WTC11 (cell line): ENCODE results near the gene ALOXE3. TPM values are rescaled to one million over a fixed set of nuclear protein-coding genes. Genes with fewer than 3 reads are reported as not detected.
A peak's percentile ranks its signal among the peaks of the same experiment; 100 is the strongest.

Experiments
- ATAC-seq: fragments of 200-7000 bp; cut with Tn5 transposase; 2 replicates; pipeline ENCODE4 v1.10.0; 2021; ENCODE audit warnings: mild to moderate bottlenecking, moderate library complexity
- CTCF ChIA-PET: fragments of 300-600 bp; sonication (Branson Sonifier 250); formaldehyde crosslinking; loops from one replicate; lab custom pipeline; 2021; ENCODE audit warnings: antibody characterized with exemption; lab: Charles Lee
- POLR2A ChIA-PET: fragments of 350-600 bp; sonication (Branson Sonifier 250); formaldehyde crosslinking; loops from one replicate; lab custom pipeline; 2021; ENCODE audit warnings: antibody characterized with exemption; lab: Charles Lee
- DNase-seq: peaks from one replicate; pipeline ENCODE4 v3.0.0; 2021; ENCODE audit warnings: low spot score
- H3K27ac Mint-ChIP-seq: 2 replicates; pipeline ENCODE4 v1.8.0; 2021; ENCODE audit warnings: mixed read lengths
- H3K27me3 Mint-ChIP-seq: 2 replicates; pipeline ENCODE4 v1.8.0; 2021; ENCODE audit warnings: low read depth, mild to moderate bottlenecking, moderate library complexity, mixed read lengths
- H3K36me3 Mint-ChIP-seq: 2 replicates; pipeline ENCODE4 v1.8.0; 2021; ENCODE audit warnings: mixed read lengths
- H3K4me1 Mint-ChIP-seq: 2 replicates; pipeline ENCODE4 v1.8.0; 2022; ENCODE audit warnings: mixed read lengths
- H3K4me3 Mint-ChIP-seq: 2 replicates; pipeline ENCODE4 v1.8.0; 2021; ENCODE audit warnings: mild to moderate bottlenecking, moderate library complexity, mixed read lengths
- H3K9me3 Mint-ChIP-seq: 2 replicates; pipeline ENCODE4 v1.8.0; 2021; ENCODE audit warnings: mixed read lengths
- CREM ChIP-seq: sonication (generic); formaldehyde crosslinking; IDR thresholded peaks from 2 replicates; pipeline ENCODE4 v1.8.1; 2022; ENCODE audit warnings: mild to moderate bottlenecking, missing genetic modification reagents, moderate library complexity
- FOXJ3 ChIP-seq: sonication (generic); formaldehyde crosslinking; IDR thresholded peaks from 2 replicates; pipeline ENCODE4 v1.9.0; 2021; ENCODE audit warnings: missing genetic modification reagents, mild to moderate bottlenecking, borderline replicate concordance
- GABPB1 ChIP-seq: sonication (generic); formaldehyde crosslinking; IDR thresholded peaks from 2 replicates; pipeline ENCODE4 v1.8.1; 2023; ENCODE audit warnings: mild to moderate bottlenecking, missing genetic modification reagents
- JUN ChIP-seq: sonication (generic); formaldehyde crosslinking; IDR thresholded peaks from 2 replicates; pipeline ENCODE4 v1.8.0; 2023; ENCODE audit warnings: mild to moderate bottlenecking, missing genetic modification reagents
- KAT7 ChIP-seq: sonication (generic); formaldehyde crosslinking; IDR thresholded peaks from 2 replicates; pipeline ENCODE4 v1.8.1; 2023; ENCODE audit warnings: missing genetic modification reagents, mild to moderate bottlenecking, borderline replicate concordance
- MLX ChIP-seq: sonication (generic); formaldehyde crosslinking; IDR thresholded peaks from 2 replicates; pipeline ENCODE4 v1.8.1; 2023; ENCODE audit warnings: mild to moderate bottlenecking, missing genetic modification reagents, moderate library complexity
- OVOL2 ChIP-seq: fragments of 250-450 bp; sonication (Bioruptor Pico); IDR thresholded peaks from 2 replicates; pipeline ENCODE4 v1.9.0; 2021; ENCODE audit warnings: mild to moderate bottlenecking, borderline replicate concordance
- PRRX2 ChIP-seq: fragments of 250-450 bp; sonication (Bioruptor Pico); IDR thresholded peaks from 2 replicates; pipeline ENCODE4 v1.8.0; 2021; ENCODE audit warnings: mild to moderate bottlenecking
- SMAD4 ChIP-seq: sonication (generic); formaldehyde crosslinking; IDR thresholded peaks from 2 replicates; pipeline ENCODE4 v1.8.0; 2022; ENCODE audit warnings: mild to moderate bottlenecking, missing genetic modification reagents
- ZNF532 ChIP-seq: fragments of 250-450 bp; sonication (Bioruptor Pico); IDR thresholded peaks from 2 replicates; pipeline ENCODE4 v1.9.0; 2021; ENCODE audit warnings: mild to moderate bottlenecking, borderline replicate concordance
- ZSCAN18 ChIP-seq: fragments of 250-450 bp; sonication (Bioruptor Pico); IDR thresholded peaks from 2 replicates; pipeline ENCODE4 v2.1.2; 2022; ENCODE audit warnings: mild to moderate bottlenecking, moderate library complexity
- total RNA-seq: library from RNA; stranded (reverse); gene quantifications from 3 replicates; pipeline ENCODE4 v1.2.3, GENCODE V29; 2021
- TF ChIP-seq, protein P1 (sequence below): sonication (generic); formaldehyde crosslinking; IDR thresholded peaks from 2 replicates; pipeline ENCODE4 v1.8.0; 2022; ENCODE audit warnings: mild to moderate bottlenecking, missing genetic modification reagents
- TF ChIP-seq, protein P2 (sequence below): sonication (generic); formaldehyde crosslinking; IDR thresholded peaks from 2 replicates; pipeline ENCODE4 v1.8.0; 2023; ENCODE audit warnings: missing genetic modification reagents, mild to moderate bottlenecking, borderline replicate concordance
- TF ChIP-seq, protein P3 (sequence below): fragments of 250-450 bp; sonication (Bioruptor Pico); IDR thresholded peaks from 2 replicates; pipeline ENCODE4 v1.9.0; 2021; ENCODE audit warnings: mild to moderate bottlenecking
- TF ChIP-seq, protein P4 (sequence below): sonication (generic); formaldehyde crosslinking; IDR thresholded peaks from 2 replicates; pipeline ENCODE4 v1.8.0; 2022; ENCODE audit warnings: missing genetic modification reagents
- TF ChIP-seq, protein P5 (sequence below): sonication (generic); formaldehyde crosslinking; IDR thresholded peaks from 2 replicates; pipeline ENCODE4 v1.8.0; 2022; ENCODE audit warnings: mild to moderate bottlenecking, missing genetic modification reagents

The ALOXE3 gene
- total RNA-seq, 1 experiment from 2014 or later: 0.81 TPM

DNA sequence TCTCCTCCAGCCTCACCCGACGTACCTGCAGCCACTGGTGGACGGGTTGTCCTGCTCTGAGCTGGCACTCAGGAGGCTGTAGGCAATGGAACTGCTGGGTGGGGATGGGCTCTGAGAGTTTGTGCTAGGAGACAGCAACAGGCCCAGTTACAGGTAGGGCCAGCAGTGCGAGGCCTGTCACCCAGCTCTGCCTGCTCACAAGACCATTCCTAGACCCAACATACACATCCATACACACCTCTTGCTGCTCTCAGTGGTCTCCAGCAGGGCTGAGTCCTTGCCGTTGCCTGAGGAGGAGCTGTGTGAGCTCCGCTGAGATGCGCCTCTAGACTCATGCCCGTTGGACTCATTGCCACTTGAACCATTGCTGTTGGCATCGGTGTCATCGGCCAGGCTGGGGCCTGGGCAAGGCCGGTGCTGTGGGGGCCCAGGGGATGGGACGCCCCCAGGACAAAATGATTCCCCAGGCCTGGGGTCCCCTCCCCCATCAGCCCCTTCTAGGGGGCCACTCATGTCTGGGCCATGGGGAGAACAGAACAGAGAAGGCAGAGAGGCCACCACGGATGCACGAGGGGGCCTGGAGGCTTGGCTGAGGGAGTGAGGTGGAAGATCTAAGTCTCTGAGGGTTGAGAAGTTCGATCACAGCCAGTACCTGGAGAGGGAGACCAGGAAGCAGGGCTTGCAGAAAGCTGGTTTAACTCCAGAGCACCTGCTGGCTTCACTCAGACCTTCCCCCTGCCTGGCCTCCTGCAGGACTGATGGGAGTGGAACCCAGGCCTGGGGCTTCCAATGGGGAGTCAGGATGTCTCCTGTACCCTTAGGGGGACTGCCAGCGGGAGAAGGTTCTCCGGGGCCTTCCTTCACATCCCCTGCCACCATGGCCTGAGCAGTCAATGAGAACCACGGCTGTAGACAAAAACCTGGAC, 32.1 kb upstream of the ALOXE3 start:
- Mint-ChIP-seq H3K4me3 (peak overlapping the region; percentile 96), H3K4me1 (peaks cover 14% of the 10 kb centered on the region)
- TF ChIP-seq CREM: no peak
- TF ChIP-seq, protein P1, sequence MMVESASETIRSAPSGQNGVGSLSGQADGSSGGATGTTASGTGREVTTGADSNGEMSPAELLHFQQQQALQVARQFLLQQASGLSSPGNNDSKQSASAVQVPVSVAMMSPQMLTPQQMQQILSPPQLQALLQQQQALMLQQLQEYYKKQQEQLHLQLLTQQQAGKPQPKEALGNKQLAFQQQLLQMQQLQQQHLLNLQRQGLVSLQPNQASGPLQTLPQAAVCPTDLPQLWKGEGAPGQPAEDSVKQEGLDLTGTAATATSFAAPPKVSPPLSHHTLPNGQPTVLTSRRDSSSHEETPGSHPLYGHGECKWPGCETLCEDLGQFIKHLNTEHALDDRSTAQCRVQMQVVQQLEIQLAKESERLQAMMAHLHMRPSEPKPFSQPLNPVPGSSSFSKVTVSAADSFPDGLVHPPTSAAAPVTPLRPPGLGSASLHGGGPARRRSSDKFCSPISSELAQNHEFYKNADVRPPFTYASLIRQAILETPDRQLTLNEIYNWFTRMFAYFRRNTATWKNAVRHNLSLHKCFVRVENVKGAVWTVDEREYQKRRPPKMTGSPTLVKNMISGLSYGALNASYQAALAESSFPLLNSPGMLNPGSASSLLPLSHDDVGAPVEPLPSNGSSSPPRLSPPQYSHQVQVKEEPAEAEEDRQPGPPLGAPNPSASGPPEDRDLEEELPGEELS (CRISPR knock-in tag): no peak
- TF ChIP-seq FOXJ3 (CRISPR knock-in tag): no peak
- no peak for TF ChIP-seq KAT7 (CRISPR knock-in tag)
- TF ChIP-seq, protein P2, sequence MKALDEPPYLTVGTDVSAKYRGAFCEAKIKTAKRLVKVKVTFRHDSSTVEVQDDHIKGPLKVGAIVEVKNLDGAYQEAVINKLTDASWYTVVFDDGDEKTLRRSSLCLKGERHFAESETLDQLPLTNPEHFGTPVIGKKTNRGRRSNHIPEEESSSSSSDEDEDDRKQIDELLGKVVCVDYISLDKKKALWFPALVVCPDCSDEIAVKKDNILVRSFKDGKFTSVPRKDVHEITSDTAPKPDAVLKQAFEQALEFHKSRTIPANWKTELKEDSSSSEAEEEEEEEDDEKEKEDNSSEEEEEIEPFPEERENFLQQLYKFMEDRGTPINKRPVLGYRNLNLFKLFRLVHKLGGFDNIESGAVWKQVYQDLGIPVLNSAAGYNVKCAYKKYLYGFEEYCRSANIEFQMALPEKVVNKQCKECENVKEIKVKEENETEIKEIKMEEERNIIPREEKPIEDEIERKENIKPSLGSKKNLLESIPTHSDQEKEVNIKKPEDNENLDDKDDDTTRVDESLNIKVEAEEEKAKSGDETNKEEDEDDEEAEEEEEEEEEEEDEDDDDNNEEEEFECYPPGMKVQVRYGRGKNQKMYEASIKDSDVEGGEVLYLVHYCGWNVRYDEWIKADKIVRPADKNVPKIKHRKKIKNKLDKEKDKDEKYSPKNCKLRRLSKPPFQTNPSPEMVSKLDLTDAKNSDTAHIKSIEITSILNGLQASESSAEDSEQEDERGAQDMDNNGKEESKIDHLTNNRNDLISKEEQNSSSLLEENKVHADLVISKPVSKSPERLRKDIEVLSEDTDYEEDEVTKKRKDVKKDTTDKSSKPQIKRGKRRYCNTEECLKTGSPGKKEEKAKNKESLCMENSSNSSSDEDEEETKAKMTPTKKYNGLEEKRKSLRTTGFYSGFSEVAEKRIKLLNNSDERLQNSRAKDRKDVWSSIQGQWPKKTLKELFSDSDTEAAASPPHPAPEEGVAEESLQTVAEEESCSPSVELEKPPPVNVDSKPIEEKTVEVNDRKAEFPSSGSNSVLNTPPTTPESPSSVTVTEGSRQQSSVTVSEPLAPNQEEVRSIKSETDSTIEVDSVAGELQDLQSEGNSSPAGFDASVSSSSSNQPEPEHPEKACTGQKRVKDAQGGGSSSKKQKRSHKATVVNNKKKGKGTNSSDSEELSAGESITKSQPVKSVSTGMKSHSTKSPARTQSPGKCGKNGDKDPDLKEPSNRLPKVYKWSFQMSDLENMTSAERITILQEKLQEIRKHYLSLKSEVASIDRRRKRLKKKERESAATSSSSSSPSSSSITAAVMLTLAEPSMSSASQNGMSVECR (CRISPR knock-in tag): no peak
- TF ChIP-seq ZNF532 (CRISPR knock-in tag): no peak
- TF ChIP-seq PRRX2 (CRISPR knock-in tag): no peak
- no peak for TF ChIP-seq MLX (CRISPR knock-in tag)
- TF ChIP-seq, protein P3, sequence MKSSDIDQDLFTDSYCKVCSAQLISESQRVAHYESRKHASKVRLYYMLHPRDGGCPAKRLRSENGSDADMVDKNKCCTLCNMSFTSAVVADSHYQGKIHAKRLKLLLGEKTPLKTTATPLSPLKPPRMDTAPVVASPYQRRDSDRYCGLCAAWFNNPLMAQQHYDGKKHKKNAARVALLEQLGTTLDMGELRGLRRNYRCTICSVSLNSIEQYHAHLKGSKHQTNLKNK (CRISPR knock-in tag): no peak
- TF ChIP-seq JUN: no peak
- TF ChIP-seq, protein P4, sequence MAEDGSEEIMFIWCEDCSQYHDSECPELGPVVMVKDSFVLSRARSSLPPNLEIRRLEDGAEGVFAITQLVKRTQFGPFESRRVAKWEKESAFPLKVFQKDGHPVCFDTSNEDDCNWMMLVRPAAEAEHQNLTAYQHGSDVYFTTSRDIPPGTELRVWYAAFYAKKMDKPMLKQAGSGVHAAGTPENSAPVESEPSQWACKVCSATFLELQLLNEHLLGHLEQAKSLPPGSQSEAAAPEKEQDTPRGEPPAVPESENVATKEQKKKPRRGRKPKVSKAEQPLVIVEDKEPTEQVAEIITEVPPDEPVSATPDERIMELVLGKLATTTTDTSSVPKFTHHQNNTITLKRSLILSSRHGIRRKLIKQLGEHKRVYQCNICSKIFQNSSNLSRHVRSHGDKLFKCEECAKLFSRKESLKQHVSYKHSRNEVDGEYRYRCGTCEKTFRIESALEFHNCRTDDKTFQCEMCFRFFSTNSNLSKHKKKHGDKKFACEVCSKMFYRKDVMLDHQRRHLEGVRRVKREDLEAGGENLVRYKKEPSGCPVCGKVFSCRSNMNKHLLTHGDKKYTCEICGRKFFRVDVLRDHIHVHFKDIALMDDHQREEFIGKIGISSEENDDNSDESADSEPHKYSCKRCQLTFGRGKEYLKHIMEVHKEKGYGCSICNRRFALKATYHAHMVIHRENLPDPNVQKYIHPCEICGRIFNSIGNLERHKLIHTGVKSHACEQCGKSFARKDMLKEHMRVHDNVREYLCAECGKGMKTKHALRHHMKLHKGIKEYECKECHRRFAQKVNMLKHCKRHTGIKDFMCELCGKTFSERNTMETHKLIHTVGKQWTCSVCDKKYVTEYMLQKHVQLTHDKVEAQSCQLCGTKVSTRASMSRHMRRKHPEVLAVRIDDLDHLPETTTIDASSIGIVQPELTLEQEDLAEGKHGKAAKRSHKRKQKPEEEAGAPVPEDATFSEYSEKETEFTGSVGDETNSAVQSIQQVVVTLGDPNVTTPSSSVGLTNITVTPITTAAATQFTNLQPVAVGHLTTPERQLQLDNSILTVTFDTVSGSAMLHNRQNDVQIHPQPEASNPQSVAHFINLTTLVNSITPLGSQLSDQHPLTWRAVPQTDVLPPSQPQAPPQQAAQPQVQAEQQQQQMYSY (CRISPR knock-in tag): no peak
- no peak for TF ChIP-seq GABPB1
- TF ChIP-seq, protein P5, sequence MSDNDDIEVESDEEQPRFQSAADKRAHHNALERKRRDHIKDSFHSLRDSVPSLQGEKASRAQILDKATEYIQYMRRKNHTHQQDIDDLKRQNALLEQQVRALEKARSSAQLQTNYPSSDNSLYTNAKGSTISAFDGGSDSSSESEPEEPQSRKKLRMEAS (CRISPR knock-in tag): no peak
- TF ChIP-seq SMAD4 (CRISPR knock-in tag): no peak
- no peak for TF ChIP-seq ZSCAN18
- no peak for TF ChIP-seq OVOL2 (CRISPR knock-in tag)

More for the DNA sequence above, 32.1 kb upstream of the ALOXE3 start:
- peaks cover 28% of the 10 kb centered on the region for H3K36me3 Mint-ChIP-seq
- peaks cover 2% of the 10 kb centered on the region; the same call in 1 of the 2 replicates for H3K27me3 Mint-ChIP-seq
- H3K9me3 Mint-ChIP-seq: no peaks in the 10 kb centered on the region
- DNase-seq (no peak), ATAC-seq (no peak)
- H3K27ac Mint-ChIP-seq: no peak overlapping the region
- ChIA-PET CTCF (interaction anchor here (0.6 to 1.6 kb wide), 9 partner anchors 10 to 71 kb away, joined by 3 to 7 read pairs (median 5); partner anchors contain the start of gene HES7), POLR2A (interaction anchor here (0.9 to 1.1 kb wide), 3 partner anchors 13 to 60 kb away, joined by 3 to 6 read pairs (median 4); partner anchors contain the start of gene AURKB)
